OCI-LY1 (cell line): ENCODE measurements around the gene CTIF.

Experiments used
- H2AFZ ChIP-seq: fragments of 200-600 bp; sonication (generic), shearing (Covaris generic); 2 replicates; pipeline ENCODE4 v1.6.0; 2014; ENCODE audit warnings: antibody characterized with exemption, mild to moderate bottlenecking, low read length
- H3F3A ChIP-seq: fragments of 200-600 bp; sonication (generic), shearing (Covaris generic); 2 replicates; pipeline ENCODE4 v1.6.0; 2014; ENCODE audit warnings: mild to moderate bottlenecking, antibody characterized with exemption, low read length, moderate library complexity; ENCODE audit not compliant: insufficient read depth
- H3K27ac ChIP-seq: fragments of 200-600 bp; sonication (generic); 2 replicates; pipeline ENCODE4 v1.5.1; 2014; ENCODE audit warnings: low read length, mixed run types, mild to moderate bottlenecking, low read depth; ENCODE audit not compliant: poor library complexity, severe bottlenecking
- H3K27me3 ChIP-seq: fragments of 200-600 bp; sonication (generic); 2 replicates; pipeline ENCODE4 v1.6.0; 2014; ENCODE audit warnings: antibody characterized with exemption, mild to moderate bottlenecking, low read length, moderate library complexity; ENCODE audit not compliant: insufficient read depth
- H3K36me3 ChIP-seq: fragments of 200-600 bp; sonication (generic); 2 replicates; pipeline ENCODE4 v1.6.1; 2014; ENCODE audit warnings: mild to moderate bottlenecking, antibody characterized with exemption, low read length, moderate library complexity, mixed read lengths; ENCODE audit not compliant: insufficient read depth
- H3K4me1 ChIP-seq: fragments of 200-600 bp; sonication (generic); 2 replicates; pipeline ENCODE4 v1.5.1; 2014; ENCODE audit warnings: mild to moderate bottlenecking, low read length, moderate library complexity; ENCODE audit not compliant: insufficient read depth, severe bottlenecking
- H3K4me2 ChIP-seq: fragments of 200-600 bp; sonication (generic), shearing (Covaris generic); 2 replicates; pipeline ENCODE4 v1.6.1; 2014; ENCODE audit warnings: low read length
- H3K4me3 ChIP-seq: fragments of 200-600 bp; sonication (generic); 2 replicates; pipeline ENCODE4 v1.5.1; 2014; ENCODE audit warnings: low read length, low read depth, mild to moderate bottlenecking, mixed read lengths; ENCODE audit not compliant: poor library complexity, severe bottlenecking
- H3K79me2 ChIP-seq: fragments of 200-600 bp; shearing (Covaris generic); 2 replicates; pipeline ENCODE4 v1.6.1; 2016; ENCODE audit warnings: mixed run types, low read length, mixed read lengths; ENCODE audit not compliant: insufficient read depth
- H3K9ac ChIP-seq: fragments of 200-600 bp; sonication (generic), shearing (Covaris generic); 2 replicates; pipeline ENCODE4 v1.6.1; 2014; ENCODE audit warnings: mild to moderate bottlenecking, low read length, mixed read lengths
- H3K9me2 ChIP-seq: fragments of 200-600 bp; sonication (generic), shearing (Covaris generic); 2 replicates; pipeline ENCODE4 v1.6.1; 2014; ENCODE audit warnings: low read depth, mild to moderate bottlenecking, low read length, mixed read lengths
- H3K9me3 ChIP-seq: fragments of 200-600 bp; shearing (Covaris generic); 2 replicates; pipeline ENCODE4 v1.6.1; 2014; ENCODE audit warnings: low read length, mixed read lengths
- H4K20me1 ChIP-seq: fragments of 200-600 bp; sonication (generic), shearing (Covaris generic); 2 replicates; pipeline ENCODE4 v1.6.0; 2016; ENCODE audit warnings: mild to moderate bottlenecking, low read length; ENCODE audit not compliant: insufficient read depth
- EZH2 ChIP-seq: fragments of 200-600 bp; sonication (generic), shearing (Covaris generic); IDR thresholded peaks from 2 replicates; pipeline ENCODE4 v1.8.0; 2017; ENCODE audit warnings: borderline replicate concordance, mixed run types, mild to moderate bottlenecking, antibody characterized with exemption, low read length, moderate library complexity, mixed read lengths
- TF ChIP-seq, protein P1 (sequence below): fragments of 200-600 bp; sonication (generic), shearing (Covaris generic); IDR thresholded peaks from 2 replicates; pipeline ENCODE4 v1.5.1; 2017; ENCODE audit warnings: mild to moderate bottlenecking, antibody characterized with exemption, low read length, moderate library complexity, mixed read lengths

CTIF gene

DNA sequence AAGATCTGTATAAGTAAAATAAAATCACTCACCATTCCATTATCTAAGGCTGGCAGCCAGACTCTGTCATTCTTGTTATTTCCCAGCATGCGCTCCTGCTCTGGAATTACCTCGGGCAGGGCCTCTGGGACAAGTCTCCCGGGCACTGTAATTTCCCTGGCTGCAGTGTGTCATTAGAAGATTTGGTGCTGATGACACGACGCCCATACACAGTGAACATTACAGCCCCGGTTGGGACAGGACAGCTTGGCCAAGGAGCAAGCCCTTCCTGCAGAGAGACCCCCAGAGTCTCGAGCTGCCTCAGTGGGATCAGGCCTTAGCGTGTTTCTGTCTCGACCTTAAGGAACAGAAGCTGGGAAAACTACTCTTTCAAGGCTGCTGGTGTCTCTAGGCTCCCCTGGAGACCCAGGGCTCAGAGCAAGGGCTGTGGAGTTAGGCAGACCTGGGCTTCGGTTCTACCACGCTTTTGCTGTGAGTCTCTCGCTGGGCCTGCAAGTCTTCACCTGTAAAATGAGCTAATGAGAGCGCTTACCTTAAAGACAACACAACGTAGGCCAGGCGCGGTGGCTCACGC, 372.2 kb downstream of the CTIF start:
- Histone ChIP-seq H3K4me1 (no peaks in the 10 kb centered on the region), H2AFZ (no peak overlapping the region), H3K4me2 (no peak overlapping the region), H3K9me3 (no peaks in the 10 kb centered on the region), H3K4me3 (no peak overlapping the region), H3K9ac (no peak overlapping the region), H3K27me3 (0 out of 2 replicates have a peak, but pooled peaks cover 11% of the 10 kb centered on the region), H3K9me2 (no peaks in the 10 kb centered on the region), H4K20me1 (no peaks in the 10 kb centered on the region), H3K27ac (no peak overlapping the region), H3K36me3 (no peaks in the 10 kb centered on the region), H3K79me2 (no peaks in the 10 kb centered on the region), H3F3A (no peaks in the 10 kb centered on the region)
- no peak for TF ChIP-seq EZH2
- TF ChIP-seq, protein P1, sequence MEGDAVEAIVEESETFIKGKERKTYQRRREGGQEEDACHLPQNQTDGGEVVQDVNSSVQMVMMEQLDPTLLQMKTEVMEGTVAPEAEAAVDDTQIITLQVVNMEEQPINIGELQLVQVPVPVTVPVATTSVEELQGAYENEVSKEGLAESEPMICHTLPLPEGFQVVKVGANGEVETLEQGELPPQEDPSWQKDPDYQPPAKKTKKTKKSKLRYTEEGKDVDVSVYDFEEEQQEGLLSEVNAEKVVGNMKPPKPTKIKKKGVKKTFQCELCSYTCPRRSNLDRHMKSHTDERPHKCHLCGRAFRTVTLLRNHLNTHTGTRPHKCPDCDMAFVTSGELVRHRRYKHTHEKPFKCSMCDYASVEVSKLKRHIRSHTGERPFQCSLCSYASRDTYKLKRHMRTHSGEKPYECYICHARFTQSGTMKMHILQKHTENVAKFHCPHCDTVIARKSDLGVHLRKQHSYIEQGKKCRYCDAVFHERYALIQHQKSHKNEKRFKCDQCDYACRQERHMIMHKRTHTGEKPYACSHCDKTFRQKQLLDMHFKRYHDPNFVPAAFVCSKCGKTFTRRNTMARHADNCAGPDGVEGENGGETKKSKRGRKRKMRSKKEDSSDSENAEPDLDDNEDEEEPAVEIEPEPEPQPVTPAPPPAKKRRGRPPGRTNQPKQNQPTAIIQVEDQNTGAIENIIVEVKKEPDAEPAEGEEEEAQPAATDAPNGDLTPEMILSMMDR: no peak
